Activated CD4-positive, alpha-beta T cell treated with anti-CD3 and anti-CD28 coated beads for 36 hours (primary cell): Measurements from ENCODE around the gene RAP1GAP. TPM values are rescaled to one million over a fixed set of nuclear protein-coding genes. Genes with fewer than 3 reads are reported as not detected.

ENCODE experiments used
- ATAC-seq: fragments of 200-7000 bp; cut with Tn5 transposase; one replicate; pipeline ENCODE4 v1.10.0; 2021; ENCODE audit warnings: mild to moderate bottlenecking, moderate library complexity
- CTCF ChIA-PET: fragments of 350-600 bp; sonication (Branson Sonifier 250); formaldehyde crosslinking; loops from one replicate; lab custom pipeline; 2021; ENCODE audit warnings: antibody characterized with exemption; lab: Charles Lee
- POLR2A ChIA-PET: fragments of 350-600 bp; sonication (Branson Sonifier 250); formaldehyde crosslinking; loops from one replicate; lab custom pipeline; 2021; ENCODE audit warnings: antibody characterized with exemption, inconsistent platforms; lab: Charles Lee
- DNase-seq: peaks from one replicate; pipeline ENCODE4 v3.0.0-alpha.2; 2020
- H3K27ac Mint-ChIP-seq: one replicate; pipeline ENCODE4 v1.8.0; 2021; ENCODE audit warnings: mixed read lengths
- H3K27me3 Mint-ChIP-seq: one replicate; pipeline ENCODE4 v1.8.0; 2021; ENCODE audit warnings: mixed read lengths
- H3K36me3 Mint-ChIP-seq: one replicate; pipeline ENCODE4 v1.8.0; 2021; ENCODE audit warnings: low read depth, mixed read lengths
- H3K4me1 Mint-ChIP-seq: one replicate; pipeline ENCODE4 v1.8.0; 2021; ENCODE audit warnings: mixed read lengths
- H3K4me3 Mint-ChIP-seq: one replicate; pipeline ENCODE4 v1.8.0; 2021; ENCODE audit warnings: mild to moderate bottlenecking, moderate library complexity, mixed read lengths
- H3K9me3 Mint-ChIP-seq: one replicate; pipeline ENCODE4 v1.8.0; 2021; ENCODE audit warnings: low read depth, mixed read lengths
- intact Hi-C, 2 experiments: fragments of 100-400 bp; cut with DNase I in 1 of 2; cut with micrococcal nuclease in 1 of 2; formaldehyde crosslinking; loops; one replicate each; pipeline versions ENCODE4 v1.14.2 to v1.15.1; 2022 to 2024; cut with DNase I, micrococcal nuclease
- total RNA-seq, 2 experiments: library from RNA; stranded (reverse); gene quantifications; one replicate each; pipeline ENCODE4 v1.2.3, GENCODE V29; 2021

The RAP1GAP gene
- total RNA-seq, 2 experiments from 2014 or later = 2.1 to 2.5 TPM

- CTCF ChIA-PET = interaction anchor here (1.4 kb wide), 1 partner anchor 59 kb away, joined by 6 read pairs; no protein-coding TSS in a partner anchor
- intact Hi-C loops = no loop called here
- POLR2A ChIA-PET = interaction anchor here (0.6 kb wide), 1 partner anchor 193 kb away, joined by 3 read pairs; no protein-coding TSS in a partner anchor
- ATAC-seq (no peak), DNase-seq (no peak)
- Mint-ChIP-seq H3K9me3 (no peaks in the 10 kb centered on the region), H3K4me3 (no peak overlapping the region), H3K27ac (no peak overlapping the region), H3K4me1 (peaks cover 5% of the 10 kb centered on the region), H3K36me3 (no peaks in the 10 kb centered on the region), H3K27me3 (peaks cover 2% of the 10 kb centered on the region)
Measured at GRCh38 chr1:21594501-21594900, 74.7 kb downstream of the RAP1GAP start.

DNA sequence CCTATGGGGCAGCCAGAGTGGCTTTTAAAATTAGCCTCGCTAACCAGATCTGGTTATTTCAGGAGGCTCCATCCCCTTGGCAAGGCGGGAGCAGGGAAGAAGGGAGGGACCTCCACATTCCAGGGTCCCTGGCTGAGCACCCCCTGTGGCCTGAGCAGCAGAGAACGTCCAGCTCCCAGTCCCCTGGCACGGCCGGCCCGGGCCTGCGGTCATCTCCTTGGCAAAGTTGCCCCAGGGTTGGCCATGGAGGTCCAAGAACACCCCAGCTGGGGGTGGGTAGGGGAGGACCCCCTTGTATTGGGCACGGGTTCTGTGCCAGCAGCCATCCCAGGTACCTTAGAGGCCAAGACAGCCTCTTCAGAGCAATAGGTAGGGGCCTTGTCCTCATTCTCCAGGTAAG is 75.9 kb downstream of the RAP1GAP start:
- intact Hi-C loops = no loop called here
- H3K27me3 Mint-ChIP-seq = peaks cover 10% of the 10 kb centered on the region
- H3K9me3 Mint-ChIP-seq = no peaks in the 10 kb centered on the region
- no peak overlapping the region for H3K4me3 Mint-ChIP-seq
- no peak for ATAC-seq
- ChIA-PET CTCF (no interaction called here), POLR2A (no interaction called here)
- no peak overlapping the region for H3K27ac Mint-ChIP-seq
- no peak for DNase-seq
- no peaks in the 10 kb centered on the region for H3K36me3 Mint-ChIP-seq
- peaks cover 5% of the 10 kb centered on the region for H3K4me1 Mint-ChIP-seq

- peaks cover 5% of the 10 kb centered on the region for H3K4me1 Mint-ChIP-seq
- ChIA-PET CTCF (interaction anchor here (0.7 to 0.8 kb wide), 2 partner anchors 277 to 312 kb away, joined by 3 read pairs; no protein-coding TSS in a partner anchor), POLR2A (no interaction called here)
- intact Hi-C loops = no loop called here
- no peaks in the 10 kb centered on the region for H3K9me3 Mint-ChIP-seq
- H3K27ac Mint-ChIP-seq = no peak overlapping the region
- ATAC-seq (no peak), DNase-seq (no peak)
- peaks cover 12% of the 10 kb centered on the region for H3K27me3 Mint-ChIP-seq
- no peaks in the 10 kb centered on the region for H3K36me3 Mint-ChIP-seq
- no peak overlapping the region for H3K4me3 Mint-ChIP-seq
Measured at GRCh38 chr1:21592086-21592865, 76.9 kb downstream of the RAP1GAP start.

DNA sequence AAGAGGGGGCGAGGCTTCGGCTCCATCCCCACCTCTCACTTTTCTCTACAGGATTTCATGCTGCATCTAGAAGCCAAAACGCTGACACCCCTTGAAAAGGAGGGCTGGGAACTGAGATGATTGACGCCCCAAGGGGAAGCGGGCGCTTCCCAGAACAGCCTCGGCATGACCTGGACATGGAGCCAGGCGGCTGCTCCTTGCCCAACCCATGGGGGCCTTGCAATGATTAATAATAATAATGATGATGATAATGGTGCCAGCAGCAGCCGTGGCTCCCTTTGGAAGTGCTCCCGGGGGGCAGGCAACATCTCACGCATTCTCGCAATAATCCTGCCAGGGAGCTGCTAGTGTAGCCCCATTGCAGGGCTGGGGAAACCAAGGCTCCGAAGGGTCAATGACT is 78.2 kb downstream of the RAP1GAP start:
- ATAC-seq (no peak), DNase-seq (no peak)
- ChIA-PET CTCF (no interaction called here), POLR2A (no interaction called here)
- H3K4me1 Mint-ChIP-seq = peaks cover 5% of the 10 kb centered on the region
- H3K27me3 Mint-ChIP-seq = peaks cover 12% of the 10 kb centered on the region
- H3K36me3 Mint-ChIP-seq = no peaks in the 10 kb centered on the region
- no peak overlapping the region for H3K27ac Mint-ChIP-seq
- no peak overlapping the region for H3K4me3 Mint-ChIP-seq
- H3K9me3 Mint-ChIP-seq = no peaks in the 10 kb centered on the region
- intact Hi-C loops = no loop called here

- no peak for DNase-seq
- POLR2A ChIA-PET = no interaction called here
- H3K4me1 Mint-ChIP-seq = peaks cover 5% of the 10 kb centered on the region
- CTCF ChIA-PET = no interaction called here
- peaks cover 12% of the 10 kb centered on the region for H3K27me3 Mint-ChIP-seq
- H3K9me3 Mint-ChIP-seq = no peaks in the 10 kb centered on the region
- peak; percentile 19 for ATAC-seq
- H3K4me3 Mint-ChIP-seq = no peak overlapping the region
- no peak overlapping the region for H3K27ac Mint-ChIP-seq
- H3K36me3 Mint-ChIP-seq = no peaks in the 10 kb centered on the region
- intact Hi-C loops = no loop called here
Measured at GRCh38 chr1:21590126-21590880, 78.9 kb downstream of the RAP1GAP start.

DNA sequence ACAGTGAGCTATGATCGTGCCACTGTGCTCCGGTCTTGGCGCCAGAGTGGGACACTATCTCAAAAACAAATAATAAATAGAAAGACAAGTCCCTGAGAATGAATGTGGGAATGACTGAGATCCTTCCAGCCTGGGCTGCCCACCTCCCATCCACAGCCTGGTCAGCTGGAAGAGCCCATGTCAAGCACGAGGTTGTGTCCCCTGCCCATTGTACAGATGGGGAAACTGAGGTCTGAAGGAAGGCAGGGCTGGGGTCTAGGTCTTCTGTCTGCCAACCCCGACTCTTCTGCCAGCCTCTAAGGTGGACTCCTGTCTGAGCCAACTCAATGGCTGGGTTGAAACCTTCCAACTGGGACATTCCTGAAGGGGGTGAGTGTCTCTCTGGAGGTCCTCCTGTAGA is 79.5 kb downstream of the RAP1GAP start:
- Mint-ChIP-seq H3K9me3 (no peaks in the 10 kb centered on the region), H3K27me3 (peaks cover 14% of the 10 kb centered on the region), H3K4me1 (peaks cover 5% of the 10 kb centered on the region), H3K27ac (no peak overlapping the region), H3K36me3 (no peaks in the 10 kb centered on the region), H3K4me3 (no peak overlapping the region)
- CTCF ChIA-PET = no interaction called here
- ATAC-seq = no peak
- no peak for DNase-seq
- POLR2A ChIA-PET = no interaction called here
- intact Hi-C loops = no loop called here

DNA sequence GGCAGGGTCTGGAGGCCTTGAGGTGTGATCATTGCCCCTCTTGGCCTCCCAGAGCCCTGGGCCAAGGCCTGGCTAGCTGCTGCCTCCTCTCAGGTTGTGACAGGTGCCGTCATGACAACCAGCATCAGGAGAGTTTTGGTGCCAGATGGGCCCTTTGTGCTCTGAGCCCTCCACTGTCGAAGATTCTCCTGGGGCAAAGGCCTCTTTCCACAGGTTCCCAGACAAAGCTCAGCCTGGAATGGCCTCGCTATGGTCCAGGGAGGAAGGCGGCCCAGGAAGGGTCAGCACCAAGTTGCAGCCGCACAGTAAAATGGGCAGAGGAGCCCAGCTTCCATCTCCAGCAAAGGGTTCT is 81.6 kb downstream of the RAP1GAP start:
- peaks cover 5% of the 10 kb centered on the region for H3K4me1 Mint-ChIP-seq
- intact Hi-C loops = no loop called here

GRCh38 chr1:21586846-21587601 is 82.1 kb downstream of the RAP1GAP start:
- intact Hi-C loops = no loop called here

More for the DNA sequence above, 81.6 kb downstream of the RAP1GAP start:
- ChIA-PET POLR2A (no interaction called here), CTCF (interaction anchor here (1.1 kb wide), 1 partner anchor 70 kb away, joined by 3 read pairs; no protein-coding TSS in a partner anchor)
- ATAC-seq (no peak), DNase-seq (no peak)
- Mint-ChIP-seq H3K9me3 (no peaks in the 10 kb centered on the region), H3K36me3 (no peaks in the 10 kb centered on the region), H3K4me3 (no peak overlapping the region), H3K27me3 (peaks cover 12% of the 10 kb centered on the region), H3K27ac (no peak overlapping the region)

DNA sequence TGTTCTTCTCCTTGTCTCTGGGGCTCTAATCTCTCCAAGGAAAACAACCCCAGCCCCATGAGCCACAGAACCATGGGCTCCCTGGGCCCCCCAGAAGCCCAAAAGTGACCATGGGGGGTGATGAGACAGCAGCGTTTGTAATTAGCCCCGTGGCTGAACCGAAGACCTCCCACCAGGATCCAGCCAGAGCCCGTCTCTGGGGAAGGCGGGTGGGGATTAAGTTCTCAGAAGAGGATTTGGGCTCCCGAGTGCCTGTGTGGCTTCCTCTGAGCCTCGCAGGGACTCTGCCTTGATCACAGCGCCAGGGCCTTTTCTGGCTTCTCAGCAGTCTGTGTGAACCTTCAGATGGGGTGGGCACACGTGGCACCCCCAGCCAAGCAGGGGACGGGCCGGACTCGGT is 82.9 kb downstream of the RAP1GAP start:
- Mint-ChIP-seq H3K27ac (no peak overlapping the region), H3K27me3 (peaks cover 12% of the 10 kb centered on the region), H3K9me3 (no peaks in the 10 kb centered on the region), H3K4me1 (peaks cover 5% of the 10 kb centered on the region), H3K36me3 (no peaks in the 10 kb centered on the region), H3K4me3 (no peak overlapping the region)
- ChIA-PET POLR2A (no interaction called here), CTCF (interaction anchor here (0.6 kb wide), 1 partner anchor 201 kb away, joined by 3 read pairs; no protein-coding TSS in a partner anchor)
- no peak for DNase-seq
- intact Hi-C loops = no loop called here
- no peak for ATAC-seq

More at GRCh38 chr1:21586846-21587601, 82.1 kb downstream of the RAP1GAP start:
- CTCF ChIA-PET = interaction anchor here (1.1 kb wide), 1 partner anchor 70 kb away, joined by 3 read pairs; no protein-coding TSS in a partner anchor
- POLR2A ChIA-PET = no interaction called here
- H3K27ac Mint-ChIP-seq = no peak overlapping the region
- peaks cover 5% of the 10 kb centered on the region for H3K4me1 Mint-ChIP-seq
- no peak overlapping the region for H3K4me3 Mint-ChIP-seq
- no peak for DNase-seq
- no peak for ATAC-seq
- peaks cover 12% of the 10 kb centered on the region for H3K27me3 Mint-ChIP-seq
- H3K9me3 Mint-ChIP-seq = no peaks in the 10 kb centered on the region
- H3K36me3 Mint-ChIP-seq = no peaks in the 10 kb centered on the region

- Mint-ChIP-seq H3K36me3 (no peaks in the 10 kb centered on the region), H3K4me1 (no peaks in the 10 kb centered on the region), H3K27me3 (peaks cover 12% of the 10 kb centered on the region), H3K4me3 (no peak overlapping the region), H3K9me3 (no peaks in the 10 kb centered on the region), H3K27ac (no peak overlapping the region)
- ChIA-PET POLR2A (no interaction called here), CTCF (no interaction called here)
- DNase-seq = no peak
- no peak for ATAC-seq
- intact Hi-C loops = no loop called here
Measured at GRCh38 chr1:21585037-21585436, 84.1 kb downstream of the RAP1GAP start.

GRCh38 chr1:21584096-21584495 is 85.1 kb downstream of the RAP1GAP start:
- Mint-ChIP-seq H3K4me1 (no peaks in the 10 kb centered on the region), H3K9me3 (no peaks in the 10 kb centered on the region), H3K4me3 (no peak overlapping the region), H3K36me3 (no peaks in the 10 kb centered on the region), H3K27ac (no peak overlapping the region), H3K27me3 (peaks cover 10% of the 10 kb centered on the region)
- CTCF ChIA-PET = no interaction called here
- DNase-seq (no peak), ATAC-seq (no peak)
- POLR2A ChIA-PET = no interaction called here
- intact Hi-C loops = no loop called here
